ENCODE data around the gene ESYT2. TPM values are rescaled to one million over a fixed set of nuclear protein-coding genes. Genes with fewer than 3 reads are reported as not detected.
"Not testable (repeated sequence)": the region's sequence is repeated elsewhere in the genome, so short reads cannot be mapped to it uniquely, and the experiment has no call there.

Gene ESYT2, protein sequence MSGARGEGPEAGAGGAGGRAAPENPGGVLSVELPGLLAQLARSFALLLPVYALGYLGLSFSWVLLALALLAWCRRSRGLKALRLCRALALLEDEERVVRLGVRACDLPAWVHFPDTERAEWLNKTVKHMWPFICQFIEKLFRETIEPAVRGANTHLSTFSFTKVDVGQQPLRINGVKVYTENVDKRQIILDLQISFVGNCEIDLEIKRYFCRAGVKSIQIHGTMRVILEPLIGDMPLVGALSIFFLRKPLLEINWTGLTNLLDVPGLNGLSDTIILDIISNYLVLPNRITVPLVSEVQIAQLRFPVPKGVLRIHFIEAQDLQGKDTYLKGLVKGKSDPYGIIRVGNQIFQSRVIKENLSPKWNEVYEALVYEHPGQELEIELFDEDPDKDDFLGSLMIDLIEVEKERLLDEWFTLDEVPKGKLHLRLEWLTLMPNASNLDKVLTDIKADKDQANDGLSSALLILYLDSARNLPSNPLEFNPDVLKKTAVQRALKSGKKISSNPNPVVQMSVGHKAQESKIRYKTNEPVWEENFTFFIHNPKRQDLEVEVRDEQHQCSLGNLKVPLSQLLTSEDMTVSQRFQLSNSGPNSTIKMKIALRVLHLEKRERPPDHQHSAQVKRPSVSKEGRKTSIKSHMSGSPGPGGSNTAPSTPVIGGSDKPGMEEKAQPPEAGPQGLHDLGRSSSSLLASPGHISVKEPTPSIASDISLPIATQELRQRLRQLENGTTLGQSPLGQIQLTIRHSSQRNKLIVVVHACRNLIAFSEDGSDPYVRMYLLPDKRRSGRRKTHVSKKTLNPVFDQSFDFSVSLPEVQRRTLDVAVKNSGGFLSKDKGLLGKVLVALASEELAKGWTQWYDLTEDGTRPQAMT
- 10 to 100 TPM; 52.1 to 52.5 TPM for total RNA-seq

DNA sequence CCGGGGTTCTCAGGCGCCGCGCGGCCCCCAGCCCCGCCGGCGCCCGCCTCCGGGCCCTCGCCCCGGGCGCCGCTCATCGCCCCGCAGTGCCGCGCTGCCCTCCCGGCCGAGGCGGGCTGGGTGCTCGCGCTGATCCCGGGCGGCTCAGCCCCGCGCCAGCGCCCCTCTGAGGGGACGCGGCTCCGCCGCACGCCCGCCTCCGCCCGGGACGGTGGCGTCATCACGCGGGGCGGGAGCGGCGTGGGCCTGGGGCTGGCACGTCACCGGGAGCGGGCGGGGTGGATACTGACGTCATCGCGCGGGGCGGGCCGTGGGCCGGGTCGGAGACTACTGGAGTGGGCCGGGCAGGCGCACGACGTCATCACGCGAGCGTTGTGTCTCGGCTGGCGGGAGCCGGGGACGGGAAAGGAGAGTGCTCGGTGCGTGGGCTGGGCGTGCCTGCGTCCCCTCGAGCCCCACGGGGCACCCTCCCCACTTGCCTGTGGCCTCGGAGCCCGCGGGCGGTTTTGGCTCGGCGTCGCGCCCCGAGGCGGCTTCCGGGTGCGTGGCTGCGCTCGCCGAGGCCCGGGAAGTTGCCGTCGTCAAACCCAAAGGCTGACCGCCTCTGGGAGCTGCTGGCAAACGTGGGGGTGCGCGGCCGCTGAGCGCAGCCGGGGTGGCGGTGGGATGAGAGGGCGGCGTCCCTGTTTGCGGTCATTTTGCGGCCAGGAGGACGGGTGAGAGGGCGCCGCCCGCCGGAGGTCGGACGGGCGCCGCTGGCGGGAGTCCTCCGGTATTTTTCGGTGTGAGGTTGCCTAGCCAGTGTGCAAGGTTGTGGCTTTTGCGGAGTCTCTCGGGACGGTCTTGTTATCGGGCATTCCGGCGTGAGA lies at the start of gene ESYT2:
Gene ESYT2, minus strand, starts transcription at position 168 of the 869 bp plus-strand sequence. Its CDS starts 91 bp downstream, at position 77.
- H3K27me3 Mint-ChIP-seq, result no peaks in the 10 kb centered on the region
- peak within 1 kb of the TSS; percentile 93 for H3K27ac Mint-ChIP-seq
- DNase-seq, result peak; percentile 100
- H3K4me3 Mint-ChIP-seq, result peak within 1 kb of the TSS; percentile 97
- no peaks in the 10 kb centered on the region for H3K9me3 Mint-ChIP-seq
- H3K4me1 Mint-ChIP-seq, result peaks cover 25% of the 10 kb centered on the region
- H3K36me3 Mint-ChIP-seq, result peaks cover 15% of the 10 kb centered on the region

DNA sequence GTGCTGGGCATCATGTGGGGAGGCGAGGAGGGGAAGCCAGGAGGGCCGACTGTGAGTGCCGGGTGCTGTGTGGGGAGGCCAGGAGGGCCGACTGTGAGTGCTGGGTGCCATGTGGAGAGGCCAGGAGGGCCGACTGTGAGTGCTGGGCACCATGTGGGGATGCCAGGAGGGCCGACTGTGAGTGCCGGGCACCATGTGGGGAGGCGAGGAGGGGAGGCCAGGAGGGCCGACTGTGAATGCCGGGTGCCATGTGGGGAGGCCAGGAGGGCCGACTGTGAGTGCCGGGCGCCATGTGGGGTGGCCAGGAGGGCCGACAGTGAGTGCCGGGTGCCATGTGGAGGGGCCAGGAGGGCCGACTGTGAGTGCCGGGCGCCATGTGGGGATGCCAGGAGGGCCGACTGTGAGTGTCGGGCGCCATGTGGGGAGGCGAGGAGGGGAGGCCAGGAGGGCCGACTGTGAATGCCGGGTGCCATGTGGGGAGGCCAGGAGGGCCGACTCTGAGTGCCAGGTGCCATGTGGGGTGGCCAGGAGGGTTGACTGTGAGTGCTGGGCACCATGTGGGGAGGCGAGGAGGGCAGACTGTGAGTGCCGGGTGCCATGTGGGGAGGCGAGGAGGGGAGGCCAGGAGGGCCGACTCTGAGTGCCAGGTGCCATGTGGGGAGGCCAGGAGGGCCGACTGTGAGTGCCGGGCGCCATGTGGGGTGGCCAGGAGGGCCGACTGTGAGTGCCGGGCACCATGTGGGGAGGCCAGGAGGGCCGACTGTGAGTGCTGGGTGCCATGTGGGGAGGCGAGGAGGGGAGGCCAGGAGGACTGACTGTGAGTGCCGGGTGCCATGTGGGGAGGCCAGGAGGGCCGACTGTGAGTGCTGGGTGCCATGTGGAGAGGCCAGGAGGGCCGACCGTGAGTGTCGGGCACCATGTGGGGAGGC lies 49.1 kb upstream of the ESYT2 start:
- H3K27me3 Mint-ChIP-seq, result not testable (repeated sequence)

DNA sequence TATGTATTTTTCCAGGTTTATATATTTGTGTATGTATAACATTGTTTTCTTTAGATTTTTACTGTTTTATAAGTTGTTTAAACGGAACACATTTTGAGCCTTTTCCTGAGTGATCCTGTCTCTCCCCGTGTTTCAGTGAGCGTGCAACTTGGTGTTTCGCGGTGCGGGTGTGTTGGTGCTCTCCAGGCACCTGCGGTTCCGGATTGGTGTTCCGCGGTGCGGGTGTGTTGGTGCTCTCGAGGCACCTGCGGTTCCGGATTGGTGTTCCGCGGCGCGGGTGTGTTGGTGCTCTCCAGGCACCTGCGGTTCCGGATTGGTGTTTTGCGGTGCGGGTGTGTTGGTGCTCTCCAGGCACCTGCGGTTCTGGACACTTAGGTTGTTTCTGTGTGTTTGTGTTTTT lies 47.7 kb upstream of the ESYT2 start:
- no peaks in the 10 kb centered on the region for H3K9me3 Mint-ChIP-seq
- no peaks in the 10 kb centered on the region for H3K27me3 Mint-ChIP-seq
- H3K36me3 Mint-ChIP-seq, result peaks cover 18% of the 10 kb centered on the region
- no peaks in the 10 kb centered on the region for H3K4me1 Mint-ChIP-seq
- no peak overlapping the region for H3K27ac Mint-ChIP-seq
- H3K4me3 Mint-ChIP-seq, result no peak overlapping the region
- no peak for DNase-seq

More for the DNA sequence above, 49.1 kb upstream of the ESYT2 start:
- H3K4me1 Mint-ChIP-seq, H3K9me3 Mint-ChIP-seq, DNase-seq, H3K4me3 Mint-ChIP-seq, H3K27ac Mint-ChIP-seq: not testable (repeated sequence)
- H3K36me3 Mint-ChIP-seq, result peaks cover 16% of the 10 kb centered on the region

DNA sequence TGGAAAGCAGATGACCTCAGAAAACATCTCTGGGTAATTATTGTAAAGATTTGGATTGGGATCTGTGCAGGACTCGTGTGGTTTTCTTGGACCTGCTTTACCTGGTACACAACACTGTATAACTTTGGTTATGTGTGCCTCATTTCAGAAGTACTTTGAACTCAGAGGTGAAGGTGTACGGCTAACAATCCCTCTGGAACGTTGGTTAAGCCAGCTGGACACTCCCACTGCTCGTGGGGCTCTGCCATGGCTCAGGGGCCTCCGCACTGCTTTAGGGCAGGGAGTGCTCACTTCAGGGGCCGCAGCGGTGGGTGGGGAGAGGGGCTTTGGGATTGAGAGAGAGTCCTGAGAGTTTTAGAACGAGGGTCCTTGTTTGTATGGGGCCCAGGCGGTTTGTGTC lies 40.6 kb upstream of the ESYT2 start:
- Mint-ChIP-seq H3K4me3 (no peak overlapping the region), H3K36me3 (peaks cover 13% of the 10 kb centered on the region), H3K4me1 (peaks cover 20% of the 10 kb centered on the region), H3K9me3 (no peaks in the 10 kb centered on the region), H3K27me3 (no peaks in the 10 kb centered on the region), H3K27ac (no peak overlapping the region)
- DNase-seq, result no peak

DNA sequence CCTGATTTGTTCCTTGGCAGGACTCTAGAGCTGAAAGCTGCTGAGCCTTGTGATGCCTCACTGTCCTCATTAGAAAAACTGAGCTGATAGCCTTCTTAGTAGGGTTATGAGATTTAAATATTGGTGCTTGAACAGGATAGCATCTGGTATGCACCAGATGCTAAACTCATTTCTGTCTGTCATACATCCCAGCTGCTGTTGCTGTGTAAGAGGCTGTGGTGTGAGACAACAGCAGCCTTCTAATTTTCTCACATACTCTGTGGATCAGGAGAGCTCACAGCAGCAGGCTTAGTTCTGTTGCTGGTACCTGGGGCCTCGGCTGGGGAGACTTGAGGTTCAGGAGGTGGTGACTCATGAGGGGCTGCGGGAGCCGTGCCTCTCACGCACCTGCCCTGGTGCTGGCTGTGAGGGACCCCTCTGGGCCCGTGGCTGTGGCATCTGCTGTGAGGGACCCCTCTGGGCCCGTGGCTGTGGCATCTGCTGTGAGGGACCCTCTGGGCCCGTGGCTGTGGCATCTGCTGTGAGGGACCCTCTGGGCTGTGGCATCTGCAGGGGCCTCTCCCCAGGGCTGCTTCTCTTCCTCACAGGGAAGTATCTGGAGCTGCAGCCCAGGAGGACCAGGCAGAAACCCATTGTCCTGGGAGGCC lies 39.6 kb upstream of the ESYT2 start:
- Mint-ChIP-seq H3K9me3 (no peaks in the 10 kb centered on the region), H3K27ac (no peak overlapping the region)

DNA sequence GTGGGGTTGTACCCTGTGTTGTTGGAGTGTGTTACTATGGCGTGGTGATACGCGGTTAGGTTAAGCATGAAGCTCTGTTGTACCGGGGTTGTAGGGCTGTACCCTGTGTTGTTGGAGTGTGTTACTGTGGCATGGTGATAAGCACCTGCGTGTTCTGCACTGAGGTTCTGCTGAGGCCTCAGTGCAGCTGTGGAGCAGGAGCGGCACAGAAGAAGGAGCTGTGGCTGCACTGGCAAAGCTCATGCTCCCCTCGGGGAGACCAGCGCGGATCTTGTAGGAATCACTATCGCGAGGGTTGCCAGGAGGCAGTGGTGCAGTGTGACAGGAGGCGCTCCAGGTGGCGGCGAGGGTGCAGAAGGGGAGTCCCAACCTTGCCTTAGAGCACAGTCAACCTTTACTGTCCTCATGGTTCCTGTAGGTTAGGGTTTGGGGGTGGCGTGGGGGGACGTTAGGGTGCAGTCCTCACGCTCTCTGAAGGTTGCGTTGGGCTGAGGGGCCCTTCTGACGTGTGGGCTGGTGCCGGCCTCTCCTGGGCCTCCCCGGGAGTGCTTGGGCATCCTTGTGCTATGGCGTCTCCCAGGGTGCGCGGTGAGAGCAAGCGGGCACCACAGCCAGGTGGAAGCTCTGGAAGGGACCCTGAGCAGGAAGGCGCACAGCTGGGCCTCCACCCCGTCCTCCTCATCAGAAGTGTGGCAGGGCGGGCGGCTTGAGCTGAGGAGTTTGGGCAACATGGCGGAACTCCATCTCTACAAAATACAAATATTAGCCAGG lies 38.1 kb upstream of the ESYT2 start:
- peaks cover 2% of the 10 kb centered on the region for H3K9me3 Mint-ChIP-seq
- no peaks in the 10 kb centered on the region for H3K27me3 Mint-ChIP-seq
- H3K4me1 Mint-ChIP-seq, result peaks cover 38% of the 10 kb centered on the region
- peaks cover 22% of the 10 kb centered on the region for H3K36me3 Mint-ChIP-seq
- H3K27ac Mint-ChIP-seq, result no peak overlapping the region
- H3K4me3 Mint-ChIP-seq, result no peak overlapping the region
- DNase-seq, result no peak

More for the DNA sequence above, 39.6 kb upstream of the ESYT2 start:
- H3K36me3 Mint-ChIP-seq, result peaks cover 21% of the 10 kb centered on the region
- H3K27me3 Mint-ChIP-seq, result no peaks in the 10 kb centered on the region
- no peak overlapping the region for H3K4me3 Mint-ChIP-seq
- DNase-seq, result no peak
- peaks cover 30% of the 10 kb centered on the region for H3K4me1 Mint-ChIP-seq

DNA sequence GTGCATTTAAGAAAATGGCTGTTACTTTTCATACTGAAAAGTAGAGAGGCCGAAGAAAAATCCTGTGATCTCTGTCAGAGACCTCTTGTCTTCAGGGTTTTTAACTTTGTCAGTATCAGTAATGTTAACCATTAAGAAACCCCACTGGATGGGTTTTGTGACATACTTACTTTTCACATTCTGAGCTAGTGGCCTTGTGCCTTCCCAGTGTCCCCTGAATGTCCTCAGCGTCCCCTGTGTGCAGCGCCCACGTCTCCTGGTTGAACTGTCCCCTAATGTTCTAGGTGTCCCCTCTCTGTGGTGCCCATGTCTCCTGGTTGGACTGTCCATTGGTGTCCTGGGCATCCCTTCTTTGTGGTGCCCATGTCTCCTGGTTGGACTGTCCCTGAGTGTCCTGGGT lies 36.7 kb upstream of the ESYT2 start:
- H3K27ac Mint-ChIP-seq, result no peak overlapping the region
- no peak overlapping the region for H3K4me3 Mint-ChIP-seq
- H3K27me3 Mint-ChIP-seq, result no peaks in the 10 kb centered on the region
- H3K4me1 Mint-ChIP-seq, result peaks cover 41% of the 10 kb centered on the region
- peaks cover 2% of the 10 kb centered on the region for H3K9me3 Mint-ChIP-seq
- H3K36me3 Mint-ChIP-seq, result peaks cover 18% of the 10 kb centered on the region
- DNase-seq, result no peak

DNA sequence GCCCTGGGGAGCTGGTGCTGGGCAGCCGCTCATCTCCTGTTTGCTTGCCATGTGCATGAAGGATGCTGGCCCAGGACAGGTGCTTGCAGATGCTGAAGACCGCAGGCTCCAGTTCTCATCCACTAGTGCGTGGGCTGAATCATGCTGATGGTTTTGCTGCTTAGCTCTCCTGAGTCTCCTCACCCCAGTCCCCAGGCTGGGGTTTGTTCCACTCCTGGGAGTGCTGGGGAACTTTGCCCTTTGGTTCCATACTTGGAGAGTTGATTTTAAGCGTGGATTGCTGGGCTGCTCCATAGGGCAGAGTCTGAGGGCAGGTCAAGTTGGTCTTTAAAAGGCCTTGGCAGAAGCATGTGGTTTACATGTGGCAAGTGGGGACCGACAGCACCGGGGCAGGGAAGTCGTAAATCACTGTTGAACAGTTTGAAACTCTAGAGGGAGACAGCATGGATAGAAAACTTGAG lies 36.2 kb upstream of the ESYT2 start:
- Mint-ChIP-seq H3K4me3 (no peak overlapping the region), H3K36me3 (peaks cover 15% of the 10 kb centered on the region), H3K4me1 (peaks cover 41% of the 10 kb centered on the region), H3K27ac (peak overlapping the region; percentile 58), H3K27me3 (no peaks in the 10 kb centered on the region), H3K9me3 (peaks cover 2% of the 10 kb centered on the region)
- DNase-seq, result no peak

DNA sequence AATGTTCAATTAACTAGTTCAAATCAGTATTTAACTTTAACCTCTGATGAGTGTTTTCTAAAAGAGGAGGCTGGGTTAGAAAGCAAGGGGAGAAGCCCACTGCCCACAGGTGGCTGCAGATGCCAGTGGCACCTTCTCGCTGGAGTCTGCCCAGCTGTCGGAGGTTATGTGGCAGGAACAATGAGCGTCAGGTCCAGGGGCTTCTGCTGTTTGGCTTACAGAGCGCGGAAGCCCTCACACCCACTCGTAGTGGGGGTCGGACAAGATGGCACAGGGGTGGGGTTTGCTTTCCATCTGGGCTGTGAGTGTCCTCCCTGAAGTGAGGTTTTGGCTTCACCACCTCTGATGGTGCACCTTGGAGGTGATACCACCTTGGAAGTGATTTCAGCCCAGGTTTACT lies 35.5 kb upstream of the ESYT2 start:
- Mint-ChIP-seq H3K27ac (peak overlapping the region; percentile 88), H3K4me3 (peak overlapping the region; percentile 82), H3K27me3 (no peaks in the 10 kb centered on the region), H3K9me3 (peaks cover 2% of the 10 kb centered on the region), H3K4me1 (peaks cover 41% of the 10 kb centered on the region), H3K36me3 (peaks cover 15% of the 10 kb centered on the region)
- DNase-seq, result no peak

DNA sequence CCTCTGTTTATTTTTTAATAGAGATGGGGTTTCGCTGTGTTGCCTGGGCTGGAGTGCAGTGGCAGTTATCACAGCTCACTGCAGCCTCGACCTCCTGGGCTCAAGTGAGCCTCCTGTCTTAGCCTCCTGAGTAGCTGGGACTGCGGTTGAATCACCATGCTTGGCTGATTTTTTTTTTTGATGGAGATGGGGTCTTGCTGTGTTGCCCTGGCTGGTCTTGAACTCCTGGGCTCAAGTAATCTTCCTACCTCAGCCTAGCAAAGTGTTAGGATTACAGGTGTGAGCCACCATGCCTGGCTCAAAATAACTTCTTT lies 35.2 kb upstream of the ESYT2 start:
- Mint-ChIP-seq H3K27ac (peak overlapping the region; percentile 88), H3K36me3 (peaks cover 15% of the 10 kb centered on the region), H3K27me3 (no peaks in the 10 kb centered on the region), H3K4me1 (peaks cover 41% of the 10 kb centered on the region), H3K9me3 (peaks cover 2% of the 10 kb centered on the region), H3K4me3 (peak overlapping the region; percentile 82)
- DNase-seq, result no peak

DNA sequence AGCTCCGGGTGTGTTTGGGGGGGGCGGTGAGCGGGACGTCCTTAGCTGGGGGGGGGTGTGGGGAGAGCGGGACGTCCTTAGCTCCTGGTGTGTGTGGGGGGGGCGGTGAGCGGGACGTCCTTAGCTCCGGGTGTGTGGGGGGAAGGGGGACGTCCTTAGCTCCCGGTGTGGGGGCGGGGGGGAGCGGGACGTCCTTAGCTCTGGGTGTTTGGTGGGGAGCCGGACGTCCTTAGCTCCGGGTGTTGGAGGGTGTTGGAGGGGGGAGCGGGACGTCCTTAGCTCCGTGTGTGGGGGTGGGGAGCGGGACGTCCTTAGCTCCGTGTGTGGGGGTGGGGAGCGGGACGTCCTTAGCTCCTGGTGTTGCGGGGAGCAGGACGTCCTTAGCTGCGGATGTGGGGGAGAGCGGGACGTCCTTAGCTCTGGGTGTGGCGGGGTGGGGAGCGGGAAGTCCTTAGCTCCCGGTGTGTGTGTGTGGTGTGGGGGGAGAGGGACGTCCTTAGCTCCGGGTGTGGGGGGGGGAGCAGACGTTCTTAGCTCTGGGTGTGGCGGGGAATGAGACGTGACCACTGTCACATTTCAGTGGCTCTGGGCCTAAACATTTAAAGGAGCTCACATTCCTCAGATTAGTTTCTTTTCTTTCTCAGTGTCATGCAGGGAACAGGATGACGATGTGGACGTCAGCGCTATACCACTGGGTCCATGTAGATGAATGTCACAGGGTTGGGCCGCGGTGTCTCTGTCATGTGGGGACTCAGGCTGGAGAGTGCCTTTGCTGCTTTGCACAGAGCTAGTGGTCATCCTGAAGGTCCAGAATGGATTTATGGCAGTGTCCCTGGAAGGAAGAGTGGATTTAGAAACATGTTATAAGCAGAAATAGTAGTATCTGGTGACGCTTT lies 34.5 kb upstream of the ESYT2 start:
- Mint-ChIP-seq H3K4me1 (peaks cover 45% of the 10 kb centered on the region), H3K27me3 (no peaks in the 10 kb centered on the region)

DNA sequence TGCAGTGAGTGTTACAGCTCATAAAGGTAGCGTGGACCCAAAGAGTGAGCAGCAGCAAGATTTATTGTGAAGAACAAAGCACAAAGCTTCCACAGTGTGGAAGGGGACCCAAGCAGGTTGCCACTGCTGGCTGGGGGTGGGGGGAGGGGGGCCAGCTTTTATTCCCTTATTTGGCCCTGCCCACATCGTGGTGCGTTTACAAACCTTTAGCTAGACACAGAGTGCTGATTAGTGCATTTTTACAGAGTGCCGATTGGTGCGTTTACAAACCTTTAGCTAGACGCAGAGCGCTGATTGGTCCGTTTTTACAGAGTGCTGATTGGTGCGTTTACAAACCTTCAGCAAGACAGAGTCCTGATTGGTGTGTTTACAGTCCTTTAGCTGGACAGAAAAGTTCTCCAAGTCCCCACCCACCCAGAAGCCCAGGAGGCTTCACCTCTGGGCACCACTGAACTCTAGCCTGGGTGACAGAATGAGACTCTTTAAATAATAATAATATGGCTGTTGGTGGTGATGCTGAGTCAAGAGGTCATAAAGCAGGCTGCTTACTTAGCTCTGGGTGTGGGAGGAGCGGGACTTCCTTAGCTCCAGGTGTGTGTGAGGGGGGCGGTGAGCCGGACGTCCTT lies 33.8 kb upstream of the ESYT2 start:
- H3K4me1 Mint-ChIP-seq, result peaks cover 46% of the 10 kb centered on the region
- H3K27me3 Mint-ChIP-seq, H3K9me3 Mint-ChIP-seq: not testable (repeated sequence)
- H3K4me3 Mint-ChIP-seq, result peak overlapping the region; percentile 82
- H3K27ac Mint-ChIP-seq, result peak overlapping the region; percentile 88
- H3K36me3 Mint-ChIP-seq, result peaks cover 15% of the 10 kb centered on the region
- peak; percentile 49 for DNase-seq

More for the DNA sequence above, 34.5 kb upstream of the ESYT2 start:
- Mint-ChIP-seq H3K27ac (peak overlapping the region; percentile 88), H3K36me3 (peaks cover 15% of the 10 kb centered on the region), H3K9me3 (peaks cover 2% of the 10 kb centered on the region), H3K4me3 (peak overlapping the region; percentile 82)
- peak; percentile 41 for DNase-seq
